HG03469 (cell line): ENCODE measurements around the gene RIBC2.

Experiments used
- ATAC-seq: cut with Tn5 transposase; IDR thresholded peaks from one replicate; pipeline ENCODE4 v1.9.1; 2021; ENCODE audit warnings: mild to moderate bottlenecking, moderate library complexity, moderate number of reproducible peaks; ENCODE audit not compliant: unreplicated experiment

RIBC2 gene

GRCh38 chr22:45472426-45472825 is 58.9 kb downstream of the RIBC2 start:
- ATAC-seq = no peak

GRCh38 chr22:45473626-45474237 is 60.2 kb downstream of the RIBC2 start:
- ATAC-seq = no peak

GRCh38 chr22:45475063-45475747 is 61.7 kb downstream of the RIBC2 start:
- no peak for ATAC-seq

- ATAC-seq = no peak
These were observed 62.5 kb downstream of the RIBC2 start for GRCh38 chr22:45475851-45476514.

GRCh38 chr22:45476814-45477213 is 63.3 kb downstream of the RIBC2 start:
- ATAC-seq = no peak

- no peak for ATAC-seq
These were observed 64.0 kb downstream of the RIBC2 start for GRCh38 chr22:45477366-45478107.

- ATAC-seq = no peak
These were observed 64.7 kb downstream of the RIBC2 start for GRCh38 chr22:45478108-45478771.

GRCh38 chr22:45480717-45481116 is 67.2 kb downstream of the RIBC2 start:
- ATAC-seq = no peak

- ATAC-seq = no peak
These were observed 68.2 kb downstream of the RIBC2 start for GRCh38 chr22:45481661-45482060.
